Psoas muscle (tissue), 8 donors: ENCODE results near the gene RNF220. TPM values are rescaled to one million over a fixed set of nuclear protein-coding genes. Genes with fewer than 3 reads are reported as not detected.

Experiments
- ATAC-seq, 4 donors: fragments of 200-7000 bp; cut with Tn5 transposase; one replicate each; pipeline ENCODE4 v1.9.1; 2020; ENCODE audit warnings: moderate library complexity in 3 of 4, mild to moderate bottlenecking in 2 of 4
- DNase-seq, 2 donors: peaks; one replicate each; pipeline ENCODE4 v3.0.0-alpha.2; 2020
- H3K27ac ChIP-seq: fragments of 200-600 bp; one replicate; pipeline ENCODE4 v1.8.0; 2022
- H3K27me3 ChIP-seq, 3 donors: fragments of 200-600 bp in 1 of 3; one replicate each; pipeline versions ENCODE4 v1.6.1 to v1.8.0; 2013 to 2022; ENCODE audit warnings: low read length in 2 of 3, mild to moderate bottlenecking in 2 of 3, moderate library complexity in 1 of 3; ENCODE audit not compliant: insufficient read depth in 3 of 3
- H3K36me3 ChIP-seq, 2 donors: fragments of 200-600 bp in 1 of 2; one replicate each; pipeline versions ENCODE4 v1.6.1 to v1.8.0; 2013 to 2022; ENCODE audit warnings: low read depth in 1 of 2, mild to moderate bottlenecking in 1 of 2, moderate library complexity in 1 of 2; ENCODE audit not compliant: insufficient read depth in 1 of 2
- H3K4me1 ChIP-seq: fragments of 200-600 bp; one replicate; pipeline ENCODE4 v1.8.0; 2022
- H3K4me3 ChIP-seq: fragments of 200-600 bp; one replicate; pipeline ENCODE4 v1.8.0; 2022; ENCODE audit warnings: mild to moderate bottlenecking
- H3K9me3 ChIP-seq: fragments of 200-600 bp; one replicate; pipeline ENCODE4 v1.8.0; 2022
- CTCF ChIP-seq: fragments of 200-600 bp; IDR thresholded peaks from one replicate; pipeline ENCODE4 v1.8.0; 2022; ENCODE audit warnings: antibody characterized with exemption
- WGBS, 3 donors: extraction: QIAGEN DNeasy Blood & Tissue Kit; methylation state at CpG; one replicate each; pipeline versions ENCODE4 v1.1.6 to v1.1.7; 2013; 5-methylcytosine and 5-hydroxymethylcytosine counted together
- intact Hi-C, 2 donors: fragments of 100-400 bp; cut with DNase I; formaldehyde crosslinking; loops; one replicate each; pipeline versions ENCODE4 v1.11.0 to v1.14.2; 2022
- long read RNA-seq, 2 donors: library from polyadenylated mRNA; unstranded; transcript quantifications; one replicate each; pipeline ENCODE4 v2.0.0, GENCODE V29; 2021
- polyA plus RNA-seq, 3 donors: library from polyadenylated mRNA; stranded (reverse); fragments of 200-250 nt; gene quantifications; one replicate each; pipeline ENCODE4 v1.2.3, GENCODE V29; 2013
- total RNA-seq, 4 donors: library from RNA; stranded (reverse); fragmentation: NEBNext Ultra II Directional in 2 of 4; extraction: Animal tissue kit (Norgen Biotek cat#: 25700) in 2 of 4; gene quantifications; one replicate each; pipeline versions ENCODE4 v1.2.1 to v1.2.4, GENCODE V29; 2021 to 2023
- donor health status: healthy with polysubstance abuse.
- donor health status: DM: no; HTN: no; CAD: no; lungs with moderate emphysema.
- donor health status: Bipolar disorder and iron deficiency.
- donor health status: healthy.
- donor health status: DM: yes; HTN: yes; CAD: no.
- donor health status: DM: no; HTN: no; CAD: no.
- donor health status: DM: no; HTN: no; CAD: no.
- donor health status: DM: yes; HTN: yes; CAD: no.

RNF220 gene
- total RNA-seq (10 to 100 TPM; 61.1 to 91.9 (median 69.0) TPM), polyA plus RNA-seq (100 to 1,000 TPM in 1 of 3 donors, 10 to 100 TPM in 2; 75.5 to 133 (median 98.9) TPM)
- long read RNA-seq, donor 1, partial matches to known transcripts: 3 of 36 reads
- long read RNA-seq, donor 1, other reads (novel, unspliced or antisense): 32 of 36 reads
- long read RNA-seq, donor 2, partial matches to known transcripts: 7 of 111 reads
- long read RNA-seq, donor 2, other reads (novel, unspliced or antisense): 103 of 111 reads

DNA sequence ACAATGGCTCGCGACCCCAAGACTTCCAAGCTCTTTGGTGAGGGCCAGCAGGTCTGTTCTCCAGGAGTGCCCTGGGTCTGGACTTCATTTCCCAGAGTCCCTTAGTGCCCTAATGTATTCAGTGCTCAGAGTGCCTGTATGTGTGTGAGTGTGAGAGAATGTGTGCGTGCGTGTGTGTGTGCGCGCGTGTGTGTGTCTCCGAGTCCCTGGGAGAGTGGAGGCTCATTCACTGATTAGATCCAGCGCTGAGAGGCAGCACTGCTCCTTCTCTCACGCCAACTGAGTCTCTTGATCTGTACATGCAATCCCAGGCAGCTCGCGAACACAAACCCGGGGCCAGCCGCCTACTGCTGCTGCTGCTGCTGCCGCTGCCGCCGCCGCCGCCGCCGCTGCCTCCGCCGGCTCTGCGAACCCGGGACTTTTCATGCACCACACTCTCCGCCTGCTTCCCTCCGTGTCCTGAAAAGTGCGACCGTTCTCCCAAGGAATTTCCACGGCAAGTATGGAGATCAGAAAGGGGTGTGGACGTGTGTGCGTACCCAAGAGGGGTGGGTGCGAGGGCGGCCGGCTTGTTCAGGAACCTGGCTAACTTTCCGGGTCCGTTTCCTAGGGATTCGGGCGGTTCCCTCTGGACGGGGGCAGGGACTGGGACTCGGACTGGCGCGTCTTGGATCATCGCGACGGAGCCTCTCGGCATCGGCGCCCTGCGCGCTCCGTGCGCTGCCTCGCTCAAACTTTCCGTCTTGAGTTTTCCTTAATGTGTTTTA, at the start of gene RNF220:
TSS of gene RNF220 (plus strand) at position 225 of the 767 bp plus-strand sequence.
- WGBS, 3 donors: 3 to 6% (median 5%) methylated on average over 50 to 55 of the region's 55 CpGs
- H3K9me3 ChIP-seq: no peaks in the 10 kb centered on the region
- H3K4me3 ChIP-seq: peak within 1 kb of the TSS; percentile 64
- no peak for TF ChIP-seq CTCF
- peak in 3 of 4 donors; percentile 54 to 66 (median 62) for ATAC-seq
- peaks cover 25% of the 10 kb centered on the region for H3K4me1 ChIP-seq
- peak within 1 kb of the TSS; percentile 30 for H3K27ac ChIP-seq
- H3K27me3 ChIP-seq: peaks cover 8 to 99% (median 41%) of the 10 kb centered on the region in 3 donors
- DNase-seq: peak; percentile 26 to 62
- H3K36me3 ChIP-seq: no peaks in the 10 kb centered on the region
- intact Hi-C loops: loop anchor here in 1 of 2 donors (5.0 kb wide), 1 partner anchor 92 kb away; no protein-coding TSS in a partner anchor

GRCh38 chr1:44355582-44356305, 49.3 kb upstream of the RNF220 start:
- intact Hi-C loops: no loop called here
- 69 to 76% (median 75%) methylated on average over 12 of the region's 12 CpGs for whole genome bisulfite sequencing, 3 donors
- peak overlapping the region; percentile 79 for H3K27ac ChIP-seq
- H3K36me3 ChIP-seq: no peaks in the 10 kb centered on the region
- TF ChIP-seq CTCF: no peak
- ATAC-seq (no peak), DNase-seq (no peak)
- H3K4me3 ChIP-seq: peak overlapping the region; percentile 85
- H3K27me3 ChIP-seq: no peaks in the 10 kb centered on the region
- H3K9me3 ChIP-seq: no peaks in the 10 kb centered on the region
- peaks cover 23% of the 10 kb centered on the region for H3K4me1 ChIP-seq

DNA sequence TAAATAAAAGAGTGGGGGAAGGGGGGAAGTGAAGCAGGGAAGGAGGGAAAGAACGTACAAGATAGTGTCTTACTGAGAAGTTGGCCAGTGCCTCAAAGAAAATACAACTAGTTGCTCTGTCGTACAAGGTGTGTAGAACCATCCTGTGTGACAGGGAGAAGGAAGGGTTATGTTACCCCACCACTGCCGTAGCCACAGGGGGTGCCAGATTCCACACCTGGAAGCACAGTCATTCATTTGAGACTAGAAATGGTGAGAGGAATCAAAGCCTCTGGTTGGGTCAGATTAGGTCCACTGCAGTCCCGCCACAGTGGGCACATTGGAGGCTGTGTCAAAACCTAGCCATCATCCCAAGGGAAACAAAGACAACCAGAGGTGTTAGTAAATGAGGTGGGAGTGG, 47.3 kb upstream of the RNF220 start:
- H3K4me3 ChIP-seq: no peak overlapping the region
- ATAC-seq: no peak
- 57 to 59% (median 57%) methylated on average over 4 of the region's 4 CpGs for WGBS, 3 donors

More for the DNA sequence above, 47.3 kb upstream of the RNF220 start:
- no peak overlapping the region for H3K27ac ChIP-seq
- TF ChIP-seq CTCF: no peak
- H3K27me3 ChIP-seq: no peaks in the 10 kb centered on the region
- intact Hi-C loops: no loop called here
- no peaks in the 10 kb centered on the region for H3K36me3 ChIP-seq
- no peaks in the 10 kb centered on the region for H3K9me3 ChIP-seq
- DNase-seq: no peak
- peaks cover 16% of the 10 kb centered on the region for H3K4me1 ChIP-seq
